Ascending aorta (tissue), 2 donors: ENCODE data around the gene RTP5. TPM values are rescaled to one million over a fixed set of nuclear protein-coding genes. Genes with fewer than 3 reads are reported as not detected.

Source experiments
- DNase-seq, 2 donors: peaks; one replicate each; pipeline ENCODE4 v3.0.0-alpha.2; 2019; ENCODE audit warnings: low spot score in 2 of 2
- H3K27ac ChIP-seq, 2 donors: fragments of 200-600 bp; sonication (generic); one replicate each; pipeline ENCODE4 v1.5.1; 2016 to 2017; ENCODE audit warnings: mild to moderate bottlenecking in 1 of 2
- H3K27me3 ChIP-seq: fragments of 200-600 bp; sonication (generic); one replicate; pipeline ENCODE4 v1.5.1; 2017
- H3K36me3 ChIP-seq, 2 donors: fragments of 200-600 bp; sonication (generic); one replicate each; pipeline ENCODE4 v1.5.1; 2016
- H3K4me1 ChIP-seq, 2 donors: fragments of 200-600 bp; sonication (generic); one replicate each; pipeline ENCODE4 v1.5.1; 2016 to 2017; ENCODE audit warnings: mild to moderate bottlenecking in 1 of 2
- H3K4me3 ChIP-seq, 2 donors: fragments of 200-600 bp; sonication (generic); one replicate each; pipeline ENCODE4 v1.5.1; 2016 to 2017; ENCODE audit warnings: mild to moderate bottlenecking in 1 of 2
- H3K9me3 ChIP-seq, 2 donors: fragments of 200-600 bp; sonication (generic); one replicate each; pipeline ENCODE4 v1.5.1; 2016
- CTCF ChIP-seq, 3 experiments: fragments of 200-600 bp in 2 of 3; fragments of 450-650 bp in 1 of 3; sonication (generic) in 2 of 3; IDR thresholded peaks; one replicate each; pipeline ENCODE4 v1.5.1; 2016 to 2019; ENCODE audit warnings: antibody characterized with exemption in 3 of 3, mild to moderate bottlenecking in 1 of 3, moderate library complexity in 1 of 3
- intact Hi-C: fragments of 100-400 bp; cut with DNase I; formaldehyde crosslinking; loops from one replicate; pipeline ENCODE4 v1.15.1; 2023
- total RNA-seq: library from RNA; depleted of rRNA; stranded (reverse); fragments of >200 nt; gene quantifications from one replicate; pipeline ENCODE4 v1.1.0, GENCODE V29; 2016

RTP5 gene
- total RNA-seq, 1 donor from 2014 or later = not detected

DNA sequence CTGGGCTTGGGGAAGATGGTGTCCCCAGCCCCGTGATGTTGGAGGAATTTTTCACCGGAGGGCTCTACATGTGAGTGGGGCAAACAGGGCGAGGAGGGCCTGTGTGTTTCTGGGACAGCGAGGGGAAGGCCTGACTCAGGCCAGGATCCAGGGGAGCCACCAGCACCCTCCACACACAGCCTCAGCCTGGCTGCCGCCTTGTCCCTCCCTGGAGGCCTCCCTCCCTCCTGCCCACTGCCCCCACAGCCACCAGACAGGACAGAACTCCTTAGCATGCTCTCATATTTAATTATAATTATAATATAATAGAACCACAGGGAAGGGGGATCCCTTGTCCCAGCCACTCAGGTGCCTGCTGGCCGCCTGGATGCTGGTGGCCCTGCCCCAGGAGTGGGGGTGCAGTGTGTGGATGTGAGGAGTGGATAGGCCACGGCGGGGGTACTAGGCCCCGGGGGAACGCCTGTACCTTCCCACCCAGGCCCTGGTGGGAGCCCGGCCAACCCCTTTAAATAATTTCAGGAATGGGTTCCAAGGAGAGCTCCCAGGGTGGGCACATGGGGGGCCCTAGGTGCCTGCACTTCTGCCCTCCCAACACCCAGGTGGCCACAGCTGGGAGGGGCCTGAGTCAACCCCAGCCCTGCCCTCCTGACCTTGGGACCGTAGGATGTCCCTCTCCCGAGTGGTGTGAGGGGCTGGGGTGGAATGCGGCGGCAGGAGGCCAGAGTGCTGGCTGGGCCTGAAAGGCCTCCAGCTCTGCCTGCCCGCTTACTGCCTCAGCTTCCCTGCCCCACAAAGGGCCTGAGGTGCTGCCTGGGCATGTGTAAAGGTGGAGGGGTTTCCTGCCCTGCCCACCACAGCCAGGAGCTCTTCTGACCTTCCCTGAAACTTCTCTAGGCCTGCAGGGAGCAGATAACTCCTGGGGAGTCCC lies 19.6 kb upstream of the RTP5 start:
- DNase-seq = no peak
- H3K36me3 ChIP-seq = no peaks in the 10 kb centered on the region
- no peak overlapping the region for H3K4me3 ChIP-seq
- no peak overlapping the region for H3K27ac ChIP-seq
- no peaks in the 10 kb centered on the region for H3K9me3 ChIP-seq
- no peaks in the 10 kb centered on the region for H3K27me3 ChIP-seq
- intact Hi-C loops = no loop called here
- TF ChIP-seq CTCF (IDR thresholded peaks at IDR 0.05) = no peak
- peaks cover 2% of the 10 kb centered on the region in 2 donors for H3K4me1 ChIP-seq

- intact Hi-C loops = no loop called here
- H3K27ac ChIP-seq = no peak overlapping the region
- no peaks in the 10 kb centered on the region for H3K4me1 ChIP-seq
- TF ChIP-seq CTCF (IDR thresholded peaks at IDR 0.05) = no peak
- no peak for DNase-seq
- no peak overlapping the region for H3K4me3 ChIP-seq
- no peaks in the 10 kb centered on the region for H3K9me3 ChIP-seq
- no peaks in the 10 kb centered on the region for H3K27me3 ChIP-seq
- H3K36me3 ChIP-seq = no peaks in the 10 kb centered on the region
Measured at GRCh38 chr2:241850544-241851324, 18.8 kb upstream of the RTP5 start.

GRCh38 chr2:241851325-241852115 lies 18.0 kb upstream of the RTP5 start:
- Histone ChIP-seq H3K9me3 (no peaks in the 10 kb centered on the region), H3K4me1 (no peaks in the 10 kb centered on the region), H3K4me3 (no peak overlapping the region), H3K36me3 (no peaks in the 10 kb centered on the region), H3K27ac (no peak overlapping the region), H3K27me3 (no peaks in the 10 kb centered on the region)
- TF ChIP-seq CTCF (IDR thresholded peaks at IDR 0.05) = no peak
- no peak for DNase-seq
- intact Hi-C loops = no loop called here

DNA sequence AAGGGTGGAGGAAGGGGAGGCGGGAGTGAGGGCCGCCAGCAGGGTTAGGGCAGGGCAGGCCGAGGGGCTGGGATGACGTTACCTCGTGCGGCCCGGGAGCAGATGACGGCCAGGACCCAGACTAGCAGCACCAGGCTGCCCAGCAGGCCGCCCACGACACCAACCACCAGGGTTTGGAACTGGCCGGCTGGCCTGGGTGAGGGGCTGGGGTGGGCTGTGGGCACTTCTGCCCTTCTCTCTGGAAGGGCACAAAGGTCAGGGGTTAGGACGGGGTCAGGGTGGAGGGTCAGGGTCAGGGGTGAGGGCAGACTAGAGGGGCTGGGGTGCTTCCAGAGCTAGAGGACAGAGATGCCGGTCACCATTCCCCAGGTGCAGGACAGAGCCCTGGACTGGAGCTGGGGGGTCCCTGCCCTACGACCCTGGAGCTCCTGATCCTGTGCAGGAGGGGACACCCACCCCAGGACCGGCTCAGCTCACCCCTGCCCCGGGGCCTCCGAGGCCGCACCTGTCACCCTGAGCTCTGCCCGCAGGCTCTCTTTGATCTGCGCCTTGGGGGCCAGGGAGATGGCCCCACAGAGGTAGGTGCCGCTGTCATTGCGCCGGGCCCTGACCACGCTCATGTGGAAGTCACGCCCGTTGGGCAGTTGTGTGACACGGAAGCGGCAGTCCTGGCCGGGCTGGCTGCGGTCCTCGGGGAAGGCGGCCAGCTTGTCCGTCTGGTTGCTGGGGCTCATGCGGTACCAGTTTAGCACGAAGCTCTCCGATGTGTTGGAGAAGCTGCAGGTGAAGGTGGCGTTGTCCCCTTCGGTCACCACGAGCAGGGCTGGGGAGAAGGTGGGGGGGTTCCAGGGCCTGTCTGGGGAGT lies 17.2 kb upstream of the RTP5 start:
- intact Hi-C loops = no loop called here
- H3K27me3 ChIP-seq = no peaks in the 10 kb centered on the region
- TF ChIP-seq CTCF (IDR thresholded peaks at IDR 0.05) = no peak
- DNase-seq = peak in 1 of 2 donors; percentile 58
- no peaks in the 10 kb centered on the region for H3K4me1 ChIP-seq
- no peaks in the 10 kb centered on the region for H3K36me3 ChIP-seq
- no peaks in the 10 kb centered on the region for H3K9me3 ChIP-seq
- H3K27ac ChIP-seq = no peak overlapping the region
- H3K4me3 ChIP-seq = no peak overlapping the region
